ENCODE data around the gene C1QTNF7. TPM values are rescaled to one million over a fixed set of nuclear protein-coding genes. Genes with fewer than 3 reads are reported as not detected.

Gene C1QTNF7, protein sequence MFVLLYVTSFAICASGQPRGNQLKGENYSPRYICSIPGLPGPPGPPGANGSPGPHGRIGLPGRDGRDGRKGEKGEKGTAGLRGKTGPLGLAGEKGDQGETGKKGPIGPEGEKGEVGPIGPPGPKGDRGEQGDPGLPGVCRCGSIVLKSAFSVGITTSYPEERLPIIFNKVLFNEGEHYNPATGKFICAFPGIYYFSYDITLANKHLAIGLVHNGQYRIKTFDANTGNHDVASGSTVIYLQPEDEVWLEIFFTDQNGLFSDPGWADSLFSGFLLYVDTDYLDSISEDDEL
- not detected for total RNA-seq (2021; ENCODE audit: unreplicated experiment)
- not detected in 2 replicates for polyA plus RNA-seq (2012)
- Bru-seq, nascent RNA: percentile 1 among the genes with signal in this experiment
- not detected for BruChase-seq, experiment 1, labeled RNA remaining after a 6-hour chase
- BruChase-seq, experiment 2, labeled RNA remaining after a 2-hour chase: not detected
- long read RNA-seq: 0 reads

- no TSS peak for BruUV-seq (replicated peaks)
- intact Hi-C loops (cut with micrococcal nuclease): no loop called here
- Histone ChIP-seq H3K79me2 (ENCODE audit: insufficient read depth, low read length) (no peaks in the 10 kb centered on the region), H3K4me1 (ENCODE audit: control insufficient read depth in 1 of 2, insufficient read depth in 2 of 2, low read length in 2 of 2) (no peaks in the 10 kb centered on the region), H3K27me3 (ENCODE audit: insufficient read depth, low read length) (peaks cover 15% of the 10 kb centered on the region), H3K9me2 (ENCODE audit: insufficient read depth) (no peaks in the 10 kb centered on the region), H3K27ac (ENCODE audit: low read depth, low read length) (no peak within 1 kb of the TSS), H3K36me3 (ENCODE audit: control insufficient read depth in 1 of 2, insufficient read depth in 2 of 2, low read length in 2 of 2) (no peaks in the 10 kb centered on the region), H3K4me3 (replicated peaks in 1 of 2; ENCODE audit: low read depth in 1 of 2, low read length in 2 of 2) (no peak within 1 kb of the TSS), H3K4me2 (ENCODE audit: low read length) (no peak within 1 kb of the TSS), H4K20me1 (ENCODE audit: insufficient read depth) (no peaks in the 10 kb centered on the region), H3K9me3 (ENCODE audit: control insufficient read depth in 1 of 2, insufficient read depth in 1 of 2, low read depth in 1 of 2, low read length in 2 of 2) (no peaks in the 10 kb centered on the region), H2AFZ (ENCODE audit: low read depth, low read length, poor library complexity, severe bottlenecking) (no peak within 1 kb of the TSS), H3K9ac (ENCODE audit: low read length) (no peak within 1 kb of the TSS)
- POLR2A ChIA-PET: no interaction called here
- no peak for DNase-seq (ENCODE audit: low read depth, low spot score)
- CTCF ChIA-PET: no interaction called here
- RAD21 ChIA-PET (ENCODE audit: low non-redundant PET in 1 of 2, low total read pairs in 2 of 2, uncharacterized antibody in 2 of 2, unreplicated experiment in 2 of 2): no interaction called here
- no peak for ATAC-seq
- TF ChIP-seq EGR1 (IDR thresholded peaks at IDR 0.05; ENCODE audit: low read depth) (no peak), TCF7L2 (IDR thresholded peaks at IDR 0.05; ENCODE audit: borderline replicate concordance, extremely low read depth, insufficient read depth, insufficient read length) (no peak), EZH2phosphoT487 (IDR thresholded peaks at IDR 0.05; ENCODE audit: borderline replicate concordance) (no peak), REST (IDR thresholded peaks at IDR 0.05; ENCODE audit: low read depth) (no peak), ZFX (IDR thresholded peaks at IDR 0.05) (no peak), SIN3A (IDR thresholded peaks at IDR 0.05; ENCODE audit: low read depth) (no peak), ZNF274 (IDR thresholded peaks at IDR 0.05; ENCODE audit: low read depth, low read length) (no peak), POLR2A (IDR thresholded peaks at IDR 0.05; ENCODE audit: borderline replicate concordance, extremely low read depth, insufficient read depth, insufficient read length) (no peak)
- TF ChIP-seq, protein P1, sequence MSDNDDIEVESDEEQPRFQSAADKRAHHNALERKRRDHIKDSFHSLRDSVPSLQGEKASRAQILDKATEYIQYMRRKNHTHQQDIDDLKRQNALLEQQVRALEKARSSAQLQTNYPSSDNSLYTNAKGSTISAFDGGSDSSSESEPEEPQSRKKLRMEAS (IDR thresholded peaks at IDR 0.05): no peak
- TF ChIP-seq, protein P2, sequence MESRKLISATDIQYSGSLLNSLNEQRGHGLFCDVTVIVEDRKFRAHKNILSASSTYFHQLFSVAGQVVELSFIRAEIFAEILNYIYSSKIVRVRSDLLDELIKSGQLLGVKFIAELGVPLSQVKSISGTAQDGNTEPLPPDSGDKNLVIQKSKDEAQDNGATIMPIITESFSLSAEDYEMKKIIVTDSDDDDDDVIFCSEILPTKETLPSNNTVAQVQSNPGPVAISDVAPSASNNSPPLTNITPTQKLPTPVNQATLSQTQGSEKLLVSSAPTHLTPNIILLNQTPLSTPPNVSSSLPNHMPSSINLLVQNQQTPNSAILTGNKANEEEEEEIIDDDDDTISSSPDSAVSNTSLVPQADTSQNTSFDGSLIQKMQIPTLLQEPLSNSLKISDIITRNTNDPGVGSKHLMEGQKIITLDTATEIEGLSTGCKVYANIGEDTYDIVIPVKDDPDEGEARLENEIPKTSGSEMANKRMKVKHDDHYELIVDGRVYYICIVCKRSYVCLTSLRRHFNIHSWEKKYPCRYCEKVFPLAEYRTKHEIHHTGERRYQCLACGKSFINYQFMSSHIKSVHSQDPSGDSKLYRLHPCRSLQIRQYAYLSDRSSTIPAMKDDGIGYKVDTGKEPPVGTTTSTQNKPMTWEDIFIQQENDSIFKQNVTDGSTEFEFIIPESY (IDR thresholded peaks at IDR 0.05; ENCODE audit: extremely low read depth, insufficient replicate concordance, low read length): no peak
Observed at GRCh38 chr4:15427701-15428100, at the start of gene C1QTNF7. TSS of gene C1QTNF7 (plus strand) at chr4:15428033. CDS start at chr4:15435744, 7,711 bp downstream.
